Measurements from ENCODE around the gene BMPR1A.

DNA sequence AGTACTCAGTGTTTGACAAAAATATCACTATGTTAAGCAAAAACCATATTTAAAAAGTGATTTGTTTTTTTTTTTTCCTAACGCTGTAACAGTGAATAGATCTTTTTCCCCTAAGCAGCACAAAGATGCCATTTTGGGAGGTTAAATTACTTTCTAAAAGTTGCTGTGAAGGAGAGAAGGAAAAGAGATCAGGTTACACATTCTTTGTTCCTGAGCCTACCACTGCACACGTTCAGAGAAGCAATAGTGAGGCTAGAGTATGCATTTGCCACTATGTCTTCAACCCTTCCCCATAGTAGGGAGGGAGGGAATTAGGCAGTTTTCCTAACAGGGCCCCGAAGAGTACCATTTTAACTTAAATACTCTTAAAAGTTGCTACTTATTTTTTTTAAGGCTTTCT is 38.9 kb downstream of the BMPR1A start:
- TF ChIP-seq, protein P1, sequence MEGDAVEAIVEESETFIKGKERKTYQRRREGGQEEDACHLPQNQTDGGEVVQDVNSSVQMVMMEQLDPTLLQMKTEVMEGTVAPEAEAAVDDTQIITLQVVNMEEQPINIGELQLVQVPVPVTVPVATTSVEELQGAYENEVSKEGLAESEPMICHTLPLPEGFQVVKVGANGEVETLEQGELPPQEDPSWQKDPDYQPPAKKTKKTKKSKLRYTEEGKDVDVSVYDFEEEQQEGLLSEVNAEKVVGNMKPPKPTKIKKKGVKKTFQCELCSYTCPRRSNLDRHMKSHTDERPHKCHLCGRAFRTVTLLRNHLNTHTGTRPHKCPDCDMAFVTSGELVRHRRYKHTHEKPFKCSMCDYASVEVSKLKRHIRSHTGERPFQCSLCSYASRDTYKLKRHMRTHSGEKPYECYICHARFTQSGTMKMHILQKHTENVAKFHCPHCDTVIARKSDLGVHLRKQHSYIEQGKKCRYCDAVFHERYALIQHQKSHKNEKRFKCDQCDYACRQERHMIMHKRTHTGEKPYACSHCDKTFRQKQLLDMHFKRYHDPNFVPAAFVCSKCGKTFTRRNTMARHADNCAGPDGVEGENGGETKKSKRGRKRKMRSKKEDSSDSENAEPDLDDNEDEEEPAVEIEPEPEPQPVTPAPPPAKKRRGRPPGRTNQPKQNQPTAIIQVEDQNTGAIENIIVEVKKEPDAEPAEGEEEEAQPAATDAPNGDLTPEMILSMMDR (conservative IDR thresholded peaks at IDR 0.05): no peak
- TF ChIP-seq EZH2 (IDR thresholded peaks at IDR 0.05; ENCODE audit: low read depth): no peak

Data from PC-9 (cell line).